GM12878 (cell line): Measurements from ENCODE around the gene DPM1. TPM values are rescaled to one million over a fixed set of nuclear protein-coding genes. Genes with fewer than 3 reads are reported as not detected.

Source experiments
- ATAC-seq: fragments of 200-7000 bp; cut with Tn5 transposase; 3 replicates; pipeline ENCODE4 v1.9.1; 2020; ENCODE audit warnings: mild to moderate bottlenecking, moderate library complexity
- BruUV-seq: library from RNA; stranded (reverse); fragments of 400-500 nt; replicated peaks from 2 replicates; lab custom pipeline; 2021; lab: Mats Ljungman, UMichigan
- CTCF ChIA-PET: fragments of 300-600 bp; sonication (Branson Sonifier 250); formaldehyde crosslinking; extraction: SDS; loops from one replicate; lab custom pipeline; 2021; ENCODE audit warnings: inconsistent platforms; lab: Yijun Ruan, JAX
- POLR2A ChIA-PET: fragments of 350-600 bp; formaldehyde crosslinking; extraction: SDS; loops from one replicate; lab custom pipeline; 2021; ENCODE audit warnings: inconsistent platforms; lab: Charles Lee
- RAD21 ChIA-PET: fragments of 300-600 bp; sonication (Branson Sonifier 250); formaldehyde crosslinking; loops from one replicate; lab custom pipeline; 2023; ENCODE audit warnings: antibody characterized with exemption; ENCODE audit not compliant: unreplicated experiment; lab: Charles Lee
- SMC1A ChIA-PET: fragments of 300-600 bp; sonication (Branson Sonifier 250); formaldehyde crosslinking; loops from one replicate; lab custom pipeline; 2023; ENCODE audit not compliant: unreplicated experiment, uncharacterized antibody; lab: Charles Lee
- DNase-seq: peaks from one replicate; pipeline ENCODE4 v3.0.0-alpha.2; 2011; ENCODE audit warnings: low read depth, low spot score
- FAIRE-seq: peaks from 3 replicates; lab custom pipeline; 2011; peaks lifted over from hg19 to GRCh38; lab: Jason Lieb, UNC
- H2AFZ ChIP-seq: 2 replicates; pipeline ENCODE4 v1.6.0; 2011; ENCODE audit warnings: low read depth, low read length, control low read depth; ENCODE audit not compliant: control insufficient read depth
- H3K27ac ChIP-seq: 2 replicates; pipeline ENCODE4 v1.5.1; 2011; ENCODE audit warnings: control low read depth; ENCODE audit not compliant: control insufficient read depth, insufficient read depth
- H3K27me3 ChIP-seq, 2 experiments: replicated peaks in 1 of 2; 2 replicates each; pipeline versions ENCODE4 v1.6.0 to v1.6.1; 2011; ENCODE audit warnings: low read length in 1 of 2; ENCODE audit not compliant: control insufficient read depth in 2 of 2, insufficient read depth in 2 of 2
- H3K36me3 ChIP-seq, 2 experiments: 2 replicates each; pipeline ENCODE4 v1.5.1; 2011; ENCODE audit warnings: low read length in 1 of 2; ENCODE audit not compliant: control insufficient read depth in 2 of 2, insufficient read depth in 2 of 2
- H3K4me1 ChIP-seq: 2 replicates; pipeline ENCODE4 v1.6.1; 2011; ENCODE audit warnings: mild to moderate bottlenecking, low read length, moderate library complexity, mixed read lengths; ENCODE audit not compliant: control insufficient read depth, insufficient read depth
- H3K4me2 ChIP-seq: 2 replicates; pipeline ENCODE4 v1.6.0; 2011; ENCODE audit warnings: control low read depth; ENCODE audit not compliant: control insufficient read depth, insufficient read depth
- H3K4me3 ChIP-seq: fragments of 200-600 bp; sonication (generic); 2 replicates; pipeline ENCODE4 v1.5.1; 2016
- H3K79me2 ChIP-seq: 2 replicates; pipeline ENCODE4 v1.6.0; 2011; ENCODE audit warnings: low read length; ENCODE audit not compliant: control insufficient read depth, insufficient read depth
- H3K9ac ChIP-seq: 2 replicates; pipeline ENCODE4 v1.8.0; 2011; ENCODE audit warnings: low read length, control low read depth, mixed read lengths; ENCODE audit not compliant: control insufficient read depth, insufficient read depth
- H3K9me3 ChIP-seq: replicated peaks from 3 replicates; pipeline ENCODE4 v1.5.1; 2011; ENCODE audit warnings: mild to moderate bottlenecking, low read length; ENCODE audit not compliant: control insufficient read depth, insufficient read depth
- H4K20me1 ChIP-seq: 2 replicates; pipeline ENCODE4 v1.6.0; 2011; ENCODE audit not compliant: control insufficient read depth, insufficient read depth
- CBFB ChIP-seq: IDR thresholded peaks from 2 replicates; pipeline ENCODE4 v1.6.1; 2016; ENCODE audit warnings: antibody characterized with exemption, low read depth
- JUNB ChIP-seq: IDR thresholded peaks from 2 replicates; pipeline ENCODE4 v1.6.1; 2016; ENCODE audit warnings: antibody characterized with exemption, mild to moderate bottlenecking
- MXI1 ChIP-seq: fragments of 150-350 bp; IDR thresholded peaks from 2 replicates; pipeline ENCODE4 v1.6.1; 2011; ENCODE audit warnings: low read depth, mild to moderate bottlenecking, inconsistent platforms, low read length, improper control_type of control experiment
- PBX3 ChIP-seq: IDR thresholded peaks from 2 replicates; pipeline ENCODE4 v1.6.1; 2011; ENCODE audit warnings: mild to moderate bottlenecking, low read depth, low read length, moderate library complexity; ENCODE audit not compliant: insufficient replicate concordance
- PKNOX1 ChIP-seq: fragments of 450-650 bp; IDR thresholded peaks from 2 replicates; pipeline ENCODE4 v1.6.1; 2016; ENCODE audit warnings: mild to moderate bottlenecking
- POLR2AphosphoS5 ChIP-seq: IDR thresholded peaks from 2 replicates; pipeline ENCODE4 v1.6.1; 2011; ENCODE audit warnings: mild to moderate bottlenecking, low read length, inconsistent platforms
- RAD21 ChIP-seq: IDR thresholded peaks from 2 replicates; pipeline ENCODE4 v1.6.1; 2011; ENCODE audit warnings: mild to moderate bottlenecking, low read depth, low read length, moderate library complexity; ENCODE audit not compliant: insufficient read depth
- TCF7 ChIP-seq: IDR thresholded peaks from 2 replicates; pipeline ENCODE4 v1.6.1; 2014; ENCODE audit warnings: antibody characterized with exemption, borderline replicate concordance
- WGBS: methylation state at CpG from one replicate; pipeline ENCODE4 v1.1.6; 2016; ENCODE audit warnings: low lambda C conversion rate; ENCODE audit not compliant: insufficient replicate concordance, insufficient coverage; ENCODE audit errors: missing lambda C conversion rate; 5-methylcytosine and 5-hydroxymethylcytosine counted together
- in situ Hi-C: fragments of 300-500 bp; cut with MboI; formaldehyde crosslinking; loops from 9 replicates; pipeline ENCODE4 v1.14.3; 2018; ENCODE audit warnings: mixed read lengths
- intact Hi-C: fragments of 100-400 bp; cut with micrococcal nuclease; formaldehyde crosslinking; loops from one replicate; pipeline ENCODE4 v1.14.2; 2022; ENCODE audit not compliant: unreplicated experiment
- polyA plus RNA-seq, 11 experiments: library from polyadenylated mRNA; depleted of rRNA in 4 of 11; unstranded in 6 of 11; stranded (reverse) in 5 of 11; fragments of >200 nt; fragmentation: Nextera tagmentation in 4 of 11; fragmentation: Illumina TruSeq in 1 of 11; extraction: Ambion mirVana in 4 of 11; extraction: Trizol in 1 of 11; gene quantifications; 1 replicate in 1 of 11; 2 replicates in 10 of 11; pipeline versions ENCODE4 v1.2.1 to v1.2.3, GENCODE V29; 2011 to 2016; ENCODE audit warnings: inconsistent platforms in 2 of 11, missing spikeins in 2 of 11, low read depth in 1 of 11
- total RNA-seq, 4 experiments: library from RNA; depleted of rRNA in 3 of 4; stranded (reverse); fragments of >200 nt in 3 of 4; fragmentation: Illumina TruSeq in 1 of 4; extraction: Trizol in 1 of 4; gene quantifications; 2 replicates each; pipeline versions ENCODE4 v1.2.1 to v1.2.3, GENCODE V29; 2013 to 2021

DPM1 gene
- total and polyA plus RNA-seq, 10 of the 15 experiments (the other 5 are each of a cell fraction or from before 2014, with no cell fraction given) = 53.3 to 167 (median 108) TPM

- TF ChIP-seq MXI1 (no peak), RAD21 (no peak)
These were observed 42.9 kb downstream of the DPM1 start (continued) for GRCh38 chr20:50915424-50915823.

- ChIA-PET POLR2A (interaction anchor here (1.1 to 4.1 kb wide), 3 partner anchors 11 to 101 kb away, joined by 3 to 26 read pairs (median 3); no protein-coding TSS in a partner anchor), SMC1A (interaction anchor here (0.6 to 4.3 kb wide), 6 partner anchors 13 to 1220 kb away, joined by 3 to 54 read pairs (median 4); no protein-coding TSS in a partner anchor), RAD21 (interaction anchor here (0.6 to 3.7 kb wide), 3 partner anchors 15 to 120 kb away, joined by 3 to 22 read pairs (median 10); partner anchors contain the start of genes ADNP and BCAS4), CTCF (interaction anchor here (1.0 to 4.9 kb wide), 3 partner anchors 13 to 123 kb away, joined by 3 to 91 read pairs (median 23); partner anchors contain the start of gene BCAS4)
- H3K9me3 ChIP-seq = no peaks in the 10 kb centered on the region
- H3K4me2 ChIP-seq = peak overlapping the region; percentile 9; the same call in 1 of the 2 replicates
- BruUV-seq = no TSS peak
- in situ Hi-C loops (no loop called here), intact Hi-C loops (no loop called here)
- peak; percentile 30; the same call in 1 of the 2 replicates for TF ChIP-seq POLR2AphosphoS5
- 0 out of 2 replicates have a peak, but pooled peaks have one; percentile 23 for TF ChIP-seq TCF7
- no peak for TF ChIP-seq CBFB
- peak; percentile 34 for TF ChIP-seq PBX3
- peak; percentile 47; the same call in 1 of the 2 replicates for TF ChIP-seq JUNB
- TF ChIP-seq PKNOX1 = peak; percentile 87
- H2AFZ ChIP-seq = no peak overlapping the region
- DNase-seq (no peak), FAIRE-seq (no peak), ATAC-seq (peak; percentile 56)
- peaks cover 5 to 26% of the 10 kb centered on the region in 2 experiments for H3K36me3 ChIP-seq
- 53% methylated on average over 2 of the region's 2 CpGs for WGBS
- H4K20me1 ChIP-seq = peaks cover 20% of the 10 kb centered on the region
- H3K79me2 ChIP-seq = peaks cover 99% of the 10 kb centered on the region
- H3K4me1 ChIP-seq = peaks cover 76% of the 10 kb centered on the region
- no peaks in the 10 kb centered on the region for H3K27me3 ChIP-seq
- no peak overlapping the region for H3K27ac ChIP-seq
- H3K4me3 ChIP-seq = no peak overlapping the region
- no peak overlapping the region for H3K9ac ChIP-seq
These were observed 44.5 kb downstream of the DPM1 start for GRCh38 chr20:50913690-50914375.
